ENCODE measurements around the gene RAB11FIP4.

The RAB11FIP4 gene

DNA sequence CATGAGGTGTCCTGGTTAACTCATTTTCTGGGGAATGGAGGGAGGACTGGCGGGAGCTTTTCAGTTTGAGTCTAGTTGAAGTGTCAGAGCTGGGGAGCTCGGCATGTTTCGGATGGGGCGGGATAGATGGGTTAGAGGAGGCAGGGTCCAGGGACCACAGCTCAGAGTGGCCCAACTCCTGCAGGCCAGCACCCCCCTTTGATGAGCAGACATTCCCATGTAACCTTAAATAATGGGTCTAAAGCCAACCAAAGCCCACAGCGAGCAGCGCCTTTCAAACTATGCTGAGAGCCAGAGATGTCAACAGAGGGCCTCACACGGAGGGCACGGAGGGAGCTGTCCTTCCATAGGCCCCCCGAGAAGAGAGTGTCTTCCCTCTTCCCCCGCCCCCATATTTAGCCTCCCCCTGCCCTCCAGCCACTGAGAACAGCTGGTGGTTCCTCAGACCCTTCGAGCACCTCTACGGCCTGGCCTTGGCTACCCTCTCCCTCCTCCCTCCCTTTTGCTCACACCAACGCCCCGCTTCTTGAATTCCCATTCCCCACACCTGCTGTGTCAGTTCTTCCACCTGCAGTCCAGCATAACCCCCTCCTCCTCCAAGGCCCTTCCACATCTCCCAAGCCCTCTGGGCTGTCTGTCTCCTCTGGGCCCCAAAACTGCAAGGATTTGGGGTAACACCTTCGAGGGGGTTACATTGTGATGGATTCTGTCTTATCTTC is 21.8 kb downstream of the RAB11FIP4 start:
- DNase-seq (ENCODE audit: low read depth) = no peak
- H3K4me3 ChIP-seq (ENCODE audit: low read length) = no peak overlapping the region
- TF ChIP-seq, protein P1, sequence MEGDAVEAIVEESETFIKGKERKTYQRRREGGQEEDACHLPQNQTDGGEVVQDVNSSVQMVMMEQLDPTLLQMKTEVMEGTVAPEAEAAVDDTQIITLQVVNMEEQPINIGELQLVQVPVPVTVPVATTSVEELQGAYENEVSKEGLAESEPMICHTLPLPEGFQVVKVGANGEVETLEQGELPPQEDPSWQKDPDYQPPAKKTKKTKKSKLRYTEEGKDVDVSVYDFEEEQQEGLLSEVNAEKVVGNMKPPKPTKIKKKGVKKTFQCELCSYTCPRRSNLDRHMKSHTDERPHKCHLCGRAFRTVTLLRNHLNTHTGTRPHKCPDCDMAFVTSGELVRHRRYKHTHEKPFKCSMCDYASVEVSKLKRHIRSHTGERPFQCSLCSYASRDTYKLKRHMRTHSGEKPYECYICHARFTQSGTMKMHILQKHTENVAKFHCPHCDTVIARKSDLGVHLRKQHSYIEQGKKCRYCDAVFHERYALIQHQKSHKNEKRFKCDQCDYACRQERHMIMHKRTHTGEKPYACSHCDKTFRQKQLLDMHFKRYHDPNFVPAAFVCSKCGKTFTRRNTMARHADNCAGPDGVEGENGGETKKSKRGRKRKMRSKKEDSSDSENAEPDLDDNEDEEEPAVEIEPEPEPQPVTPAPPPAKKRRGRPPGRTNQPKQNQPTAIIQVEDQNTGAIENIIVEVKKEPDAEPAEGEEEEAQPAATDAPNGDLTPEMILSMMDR (conservative IDR thresholded peaks at IDR 0.05; ENCODE audit: low read length) = no peak

DNA sequence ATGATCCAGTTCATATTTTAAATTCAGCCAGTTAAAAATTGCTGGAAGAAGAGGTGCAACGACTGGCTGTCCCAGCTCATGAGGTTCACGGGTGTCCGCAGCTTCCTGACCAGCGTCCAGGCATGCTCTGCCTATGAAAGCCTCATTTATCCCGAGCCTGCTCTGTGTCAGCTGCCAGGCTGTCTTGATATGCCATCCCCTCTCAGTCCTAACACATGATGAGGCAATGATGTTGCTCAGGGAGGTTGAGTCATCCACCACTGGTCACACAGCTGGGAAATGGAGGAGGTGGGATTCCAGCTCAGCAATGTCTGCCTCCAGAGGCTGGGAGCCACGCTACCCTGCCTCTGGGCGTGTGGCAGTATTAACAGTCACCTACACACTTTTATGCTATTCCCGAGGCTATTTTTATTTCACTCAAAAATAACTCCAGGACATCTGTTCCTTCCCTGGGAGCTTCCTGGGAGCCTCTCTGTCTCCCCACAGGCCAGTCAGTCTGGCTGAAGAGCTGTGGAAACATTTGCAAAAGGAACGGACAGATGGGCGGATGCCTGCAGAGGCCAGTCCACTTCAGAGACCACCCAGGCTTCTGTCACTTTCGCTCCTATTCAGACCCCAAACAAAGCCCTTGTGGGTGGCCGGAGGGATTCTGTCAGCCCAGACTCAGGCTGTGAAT is 22.5 kb downstream of the RAB11FIP4 start:
- no peak overlapping the region for H3K4me3 ChIP-seq (ENCODE audit: low read length)
- peak; percentile 56 for DNase-seq (ENCODE audit: low read depth)
- TF ChIP-seq, protein P1 (conservative IDR thresholded peaks at IDR 0.05; ENCODE audit: low read length) = no peak

DNA sequence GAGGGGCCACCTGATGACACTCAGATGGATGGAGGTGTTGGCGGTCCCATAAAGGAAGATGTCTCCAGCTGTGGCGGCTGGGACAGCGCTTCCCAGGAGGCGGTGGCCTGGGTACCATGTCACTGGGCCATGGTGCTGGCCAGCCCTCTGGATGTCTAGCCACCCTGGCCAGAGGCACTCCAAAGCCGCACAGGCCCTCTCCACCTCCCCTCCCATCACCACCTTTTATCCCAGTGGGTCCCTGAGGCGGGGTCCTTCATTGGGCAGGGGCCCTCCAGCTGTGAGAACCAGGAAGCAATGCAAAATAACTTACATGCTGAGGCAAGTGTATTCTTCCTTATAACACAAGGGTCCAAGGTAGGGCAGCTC is 23.1 kb downstream of the RAB11FIP4 start:
- TF ChIP-seq, protein P1 (conservative IDR thresholded peaks at IDR 0.05; ENCODE audit: low read length) = no peak
- DNase-seq (ENCODE audit: low read depth) = no peak
- H3K4me3 ChIP-seq (ENCODE audit: low read length) = no peak overlapping the region

DNA sequence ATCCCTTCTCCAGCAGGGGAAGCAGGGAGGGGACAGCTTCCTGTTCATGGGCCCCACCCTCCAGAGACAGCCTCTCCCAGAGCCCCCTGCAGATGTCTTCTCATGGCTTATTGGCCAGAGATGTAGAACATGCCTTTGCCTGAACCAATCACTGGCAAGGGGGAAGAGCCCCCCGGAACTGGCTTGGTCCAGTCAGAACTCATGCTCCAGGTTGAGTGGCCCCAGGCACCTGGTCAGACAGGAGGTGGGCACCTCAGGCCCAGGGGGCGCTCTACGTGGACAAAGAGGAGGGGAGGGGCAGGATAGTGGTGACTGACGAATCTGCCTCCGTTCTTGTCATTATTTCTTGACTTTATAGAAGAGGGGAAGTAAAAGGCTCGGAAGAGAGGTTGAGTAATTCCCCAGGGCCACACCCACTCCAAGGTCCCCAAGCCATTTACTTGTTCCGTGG is 23.6 kb downstream of the RAB11FIP4 start:
- no peak overlapping the region for H3K4me3 ChIP-seq (ENCODE audit: low read length)
- TF ChIP-seq, protein P1 (conservative IDR thresholded peaks at IDR 0.05; ENCODE audit: low read length) = no peak
- DNase-seq (ENCODE audit: low read depth) = no peak

DNA sequence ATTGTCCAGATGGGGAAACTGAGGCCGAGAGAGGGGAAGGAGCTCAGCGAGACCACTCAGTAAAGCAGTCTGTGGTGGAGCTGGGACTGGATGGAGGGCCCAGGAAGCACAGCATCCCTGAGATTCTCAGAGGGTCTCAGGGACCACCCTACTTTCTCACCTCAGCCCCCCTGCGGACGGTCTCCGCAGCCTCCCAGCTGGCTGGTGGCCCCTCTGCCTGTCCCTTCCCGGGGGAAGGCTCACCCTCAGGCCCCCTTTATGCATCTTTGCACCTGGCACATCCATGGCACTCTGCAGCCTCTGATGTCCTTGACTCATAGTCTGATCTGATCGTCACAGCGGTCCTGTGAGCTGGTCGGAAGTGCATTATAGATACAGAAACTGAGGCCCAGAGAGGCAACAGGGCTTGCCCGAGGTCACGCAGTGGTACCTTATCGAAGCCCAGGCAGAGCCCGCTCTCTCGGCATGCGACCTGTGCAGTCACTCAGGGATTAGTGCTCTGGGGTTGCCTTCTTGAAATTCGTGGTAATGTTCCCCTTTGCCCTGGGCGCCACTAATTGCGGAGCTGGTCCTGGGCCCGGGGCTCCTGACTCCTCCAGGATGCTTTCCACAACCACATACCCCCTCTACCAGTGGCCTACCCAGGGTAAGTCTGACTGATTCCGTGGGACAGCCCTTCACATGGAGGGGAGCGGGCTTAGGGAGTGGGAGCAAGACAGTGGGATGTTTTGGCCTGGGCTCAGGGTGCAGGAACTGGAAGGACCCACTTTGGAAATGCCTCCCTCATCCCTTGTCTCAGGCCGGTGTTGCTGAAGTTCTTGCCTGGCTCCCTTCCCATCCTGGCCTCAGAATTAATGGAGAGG is 24.4 kb downstream of the RAB11FIP4 start:
- no peak for DNase-seq (ENCODE audit: low read depth)
- H3K4me3 ChIP-seq (ENCODE audit: low read length) = no peak overlapping the region
- TF ChIP-seq, protein P1 (conservative IDR thresholded peaks at IDR 0.05; ENCODE audit: low read length) = no peak

DNA sequence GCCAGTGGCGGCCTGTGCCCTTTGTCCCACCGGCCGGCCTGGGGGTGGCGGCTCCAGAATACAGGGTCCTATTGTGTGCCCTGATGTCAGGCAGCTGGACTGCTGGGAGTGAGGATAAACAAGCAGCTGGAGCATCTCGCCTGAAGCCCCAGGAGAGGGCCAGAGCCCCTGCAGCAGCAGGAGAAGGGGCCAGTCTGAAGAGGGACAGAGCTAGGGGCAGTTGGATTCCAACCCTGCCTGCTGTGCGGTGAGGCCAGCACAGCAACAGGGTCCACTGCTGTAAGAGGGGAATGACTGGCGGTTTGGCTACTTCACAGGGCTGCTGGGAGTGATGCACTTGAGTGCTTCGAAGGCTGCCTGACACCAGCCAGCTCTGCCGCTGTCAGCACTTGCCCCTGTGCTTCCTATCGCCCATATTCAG is 25.0 kb downstream of the RAB11FIP4 start:
- DNase-seq (ENCODE audit: low read depth) = no peak
- TF ChIP-seq, protein P1 (conservative IDR thresholded peaks at IDR 0.05; ENCODE audit: low read length) = no peak
- H3K4me3 ChIP-seq (ENCODE audit: low read length) = no peak overlapping the region
